Measurements from ENCODE around the gene GSE1.

GSE1 gene

DNA sequence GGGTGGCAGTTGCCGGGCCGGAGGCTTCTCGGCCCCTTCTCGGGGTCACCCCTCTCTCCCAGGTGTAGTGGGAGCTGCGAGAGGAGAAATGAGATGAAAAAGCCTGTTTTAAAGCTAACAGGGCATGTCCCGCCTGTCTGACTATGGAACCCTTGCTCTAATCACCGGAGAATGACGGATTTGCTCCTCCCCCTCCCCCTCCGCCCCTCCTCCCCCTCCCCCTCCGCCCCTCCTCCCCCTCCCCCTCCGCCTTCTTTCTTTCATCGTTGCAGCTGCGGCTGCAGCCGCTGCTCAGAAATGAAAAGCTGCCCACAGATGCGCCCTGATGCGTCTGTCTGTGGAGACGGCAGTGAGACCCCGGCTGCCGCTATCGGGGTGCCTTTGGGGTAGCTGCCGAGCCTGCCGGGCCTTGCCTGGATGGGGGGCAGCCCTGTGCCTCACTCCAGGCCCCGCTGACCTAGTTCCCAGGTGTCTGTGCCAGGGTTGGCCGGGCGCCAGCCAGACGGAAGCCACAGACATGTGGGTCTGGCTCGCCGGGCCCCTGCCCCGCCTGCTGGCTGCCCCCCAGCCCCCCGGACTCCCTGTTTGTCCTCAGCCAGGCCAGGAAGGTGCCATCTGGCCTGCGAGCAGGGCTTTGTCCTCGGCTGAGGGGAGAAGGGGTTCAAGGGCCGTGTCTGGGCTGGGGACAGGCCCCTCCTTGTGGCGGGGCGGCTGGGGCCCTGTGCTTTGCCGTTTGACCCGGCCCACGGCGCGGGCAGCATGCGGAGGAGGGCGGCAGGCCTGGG lies 37.9 kb downstream of the GSE1 start:
- peak in 1 of 5 experiments; percentile 44 for DNase-seq

DNA sequence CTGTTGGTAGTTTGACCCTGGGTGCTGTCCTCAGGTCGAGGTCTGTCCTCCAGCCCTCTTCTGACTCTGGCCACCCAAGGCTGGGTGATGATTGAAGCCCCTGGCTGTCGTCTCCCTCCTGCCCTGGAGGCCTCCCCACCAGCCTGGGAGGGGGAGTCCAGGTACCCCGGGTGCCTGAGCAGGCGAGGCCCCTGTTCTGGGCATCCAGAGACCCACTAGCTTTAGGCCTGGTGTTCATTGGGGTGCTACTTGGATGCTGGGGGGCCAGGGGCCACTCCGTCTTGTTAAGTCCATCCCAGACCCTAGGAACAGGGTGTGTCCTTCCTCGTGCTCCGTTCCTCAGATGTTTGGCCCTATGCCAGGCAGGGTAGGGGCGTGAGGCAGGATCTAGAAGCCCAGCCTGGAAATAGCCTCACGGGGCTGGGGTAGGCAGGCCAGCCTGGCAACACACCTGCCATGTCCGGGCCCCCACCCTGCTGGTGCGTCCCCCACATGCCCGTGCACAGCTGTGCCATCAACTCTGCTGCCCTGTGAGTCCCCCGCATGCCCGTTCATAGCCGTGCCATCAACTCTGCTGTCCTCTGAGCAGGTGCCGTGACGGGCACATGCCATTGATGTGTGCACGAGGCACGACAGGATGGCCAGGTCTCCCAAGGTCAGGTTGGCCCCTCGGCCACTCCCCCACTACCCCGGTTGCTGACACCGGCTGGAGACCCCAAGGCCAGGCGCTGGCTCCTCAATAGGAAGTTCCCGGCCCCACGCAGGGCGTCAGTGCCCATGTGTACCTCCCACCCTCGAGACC lies 38.7 kb downstream of the GSE1 start:
- no peak for DNase-seq

DNA sequence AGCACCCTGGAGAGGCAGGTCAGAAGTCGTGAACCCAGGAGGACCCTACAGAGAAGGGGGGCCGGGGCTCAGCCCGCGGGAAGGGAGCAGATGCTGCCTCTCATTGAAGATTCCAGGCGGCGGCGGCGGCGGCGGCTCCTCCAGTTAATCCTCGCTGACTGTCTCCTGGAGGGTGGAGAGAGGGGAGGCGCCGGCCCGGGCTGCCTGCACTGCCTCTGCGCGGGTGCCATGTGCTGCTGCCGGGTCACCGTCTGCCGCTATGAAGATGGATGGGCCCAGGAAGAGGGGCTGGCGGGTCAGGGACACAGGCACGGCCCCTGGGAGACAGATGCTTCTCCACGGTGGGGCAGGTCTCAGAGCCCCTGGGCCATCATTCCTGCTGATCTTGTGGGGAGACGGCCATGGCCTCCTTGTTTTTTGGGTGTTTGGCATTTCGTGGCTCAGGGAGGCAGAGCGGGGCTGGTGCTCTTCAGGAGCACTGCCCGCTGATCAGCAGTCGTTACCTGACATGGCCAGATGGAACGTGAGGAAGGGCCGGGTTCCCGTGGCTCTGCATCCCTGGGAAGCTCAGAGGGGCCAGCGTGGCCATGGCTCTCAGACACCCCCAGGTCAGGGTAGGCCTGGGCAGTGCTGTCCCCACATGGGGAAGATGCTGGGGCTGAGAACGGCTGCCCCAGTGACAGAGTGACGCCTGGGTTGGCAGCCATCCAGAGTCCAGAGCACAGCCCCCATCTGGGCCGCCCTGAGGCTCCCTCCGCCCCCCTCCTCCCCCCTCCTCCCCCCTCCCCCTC lies 39.5 kb downstream of the GSE1 start:
- peak in 3 of 5 experiments; percentile 10 to 33 (median 19) for DNase-seq

DNA sequence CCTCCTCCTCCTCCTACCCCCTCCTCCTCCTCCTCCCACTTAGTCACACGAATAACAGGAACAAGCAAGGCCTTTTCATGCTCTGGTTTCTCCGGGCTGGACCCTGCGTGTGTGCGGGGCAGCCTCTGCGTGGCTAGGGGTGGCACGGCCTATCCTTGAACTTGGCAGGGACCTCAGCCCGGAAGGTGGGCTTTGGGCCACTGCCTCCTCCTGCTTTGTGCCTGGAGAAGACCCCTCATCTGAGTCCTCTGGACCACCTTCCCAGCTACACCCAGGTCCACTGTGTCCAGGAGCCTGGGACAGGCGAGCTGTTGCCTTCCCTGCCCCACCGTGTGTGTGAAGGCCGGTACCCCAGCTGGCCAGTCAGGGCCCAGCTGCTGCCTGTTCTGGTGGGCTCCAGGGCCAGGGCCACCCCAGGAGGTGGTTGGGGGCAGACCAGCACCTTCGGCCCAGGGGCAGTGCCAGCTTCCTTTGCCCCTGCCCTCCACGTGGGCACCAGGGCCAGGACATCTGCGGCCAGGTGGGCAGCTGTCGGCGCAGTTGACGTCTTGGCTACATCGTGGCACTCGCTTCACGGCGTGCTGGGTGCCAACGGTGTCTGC lies 40.3 kb downstream of the GSE1 start:
- no peak for DNase-seq

GRCh38 chr16:85654251-85655095 lies 41.4 kb downstream of the GSE1 start:
- DNase-seq: no peak

DNA sequence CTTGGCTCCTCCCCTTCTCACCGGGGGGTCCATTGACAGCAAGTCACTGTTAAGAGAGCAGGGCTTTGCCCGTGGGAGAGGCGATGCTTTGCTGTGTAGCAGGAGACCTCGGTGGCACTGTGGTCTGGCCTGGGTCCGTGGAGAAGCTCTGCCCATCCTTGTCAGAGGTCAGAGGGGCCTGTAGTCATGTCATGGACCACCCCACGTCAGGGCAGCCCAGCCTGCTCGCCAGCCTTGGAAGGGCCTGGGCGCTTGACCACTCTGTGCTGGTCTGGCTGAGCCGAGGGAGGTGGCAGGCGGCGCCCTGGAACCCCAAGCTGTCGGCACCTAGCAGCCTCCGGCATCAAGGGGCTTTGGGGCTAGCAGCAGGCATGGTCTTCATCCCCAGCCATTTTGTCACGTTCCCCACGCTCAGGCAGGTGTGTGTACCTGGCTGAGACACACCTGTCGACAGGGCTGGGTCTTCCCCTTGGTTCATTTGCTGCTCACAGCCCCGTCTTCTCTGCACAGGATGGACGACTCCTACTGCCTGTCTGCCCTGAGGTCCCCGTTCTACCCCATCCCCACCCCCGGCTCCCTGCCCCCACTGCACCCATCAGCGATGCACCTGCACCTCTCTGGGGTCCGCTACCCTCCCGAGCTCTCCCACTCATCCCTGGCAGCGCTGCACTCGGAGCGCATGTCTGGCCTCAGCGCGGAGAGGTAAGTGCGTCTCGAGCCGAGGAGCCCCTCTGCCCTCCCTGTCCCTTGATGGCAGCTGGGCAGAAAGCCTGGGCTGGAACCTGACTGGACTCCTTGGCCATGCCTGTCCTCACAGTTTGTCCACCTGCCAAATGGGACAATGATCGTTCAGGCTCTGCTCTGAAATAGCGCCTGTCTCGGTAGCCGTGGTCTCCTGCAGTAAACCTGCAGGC lies 42.4 kb downstream of the GSE1 start:
- no peak for DNase-seq

GRCh38 chr16:85656351-85657266 lies 43.5 kb downstream of the GSE1 start:
- no peak for DNase-seq

GRCh38 chr16:85657267-85657650 lies 44.1 kb downstream of the GSE1 start:
- DNase-seq: no peak

DNA sequence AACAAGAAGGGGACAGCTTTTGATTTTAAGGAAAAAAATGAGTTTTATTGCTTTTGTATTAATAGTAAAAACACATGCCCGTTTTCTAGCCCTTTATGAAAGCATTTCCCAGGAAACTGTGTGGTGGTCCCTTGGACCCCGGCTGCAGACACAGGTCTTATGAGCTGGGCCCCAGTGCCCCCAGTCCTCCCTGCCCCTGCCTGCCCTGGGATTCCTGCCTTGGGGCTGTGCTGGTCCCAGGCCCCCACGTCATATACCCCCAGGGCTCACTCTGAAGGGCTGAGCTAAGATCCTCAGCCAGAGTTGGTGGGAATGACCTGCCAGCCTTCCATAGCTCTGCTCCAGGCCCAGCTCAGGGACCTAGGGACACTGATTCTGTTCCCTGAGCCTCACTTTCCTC lies 44.9 kb downstream of the GSE1 start:
- no peak for DNase-seq

GRCh38 chr16:85658504-85659326 lies 45.6 kb downstream of the GSE1 start:
- no peak for DNase-seq

- DNase-seq: no peak
Observed at GRCh38 chr16:85659336-85659735, 46.2 kb downstream of the GSE1 start.

- DNase-seq: peak in 3 of 5 experiments; percentile 45 to 57 (median 55)
Observed at GRCh38 chr16:85659805-85660511, 46.8 kb downstream of the GSE1 start.

DNA sequence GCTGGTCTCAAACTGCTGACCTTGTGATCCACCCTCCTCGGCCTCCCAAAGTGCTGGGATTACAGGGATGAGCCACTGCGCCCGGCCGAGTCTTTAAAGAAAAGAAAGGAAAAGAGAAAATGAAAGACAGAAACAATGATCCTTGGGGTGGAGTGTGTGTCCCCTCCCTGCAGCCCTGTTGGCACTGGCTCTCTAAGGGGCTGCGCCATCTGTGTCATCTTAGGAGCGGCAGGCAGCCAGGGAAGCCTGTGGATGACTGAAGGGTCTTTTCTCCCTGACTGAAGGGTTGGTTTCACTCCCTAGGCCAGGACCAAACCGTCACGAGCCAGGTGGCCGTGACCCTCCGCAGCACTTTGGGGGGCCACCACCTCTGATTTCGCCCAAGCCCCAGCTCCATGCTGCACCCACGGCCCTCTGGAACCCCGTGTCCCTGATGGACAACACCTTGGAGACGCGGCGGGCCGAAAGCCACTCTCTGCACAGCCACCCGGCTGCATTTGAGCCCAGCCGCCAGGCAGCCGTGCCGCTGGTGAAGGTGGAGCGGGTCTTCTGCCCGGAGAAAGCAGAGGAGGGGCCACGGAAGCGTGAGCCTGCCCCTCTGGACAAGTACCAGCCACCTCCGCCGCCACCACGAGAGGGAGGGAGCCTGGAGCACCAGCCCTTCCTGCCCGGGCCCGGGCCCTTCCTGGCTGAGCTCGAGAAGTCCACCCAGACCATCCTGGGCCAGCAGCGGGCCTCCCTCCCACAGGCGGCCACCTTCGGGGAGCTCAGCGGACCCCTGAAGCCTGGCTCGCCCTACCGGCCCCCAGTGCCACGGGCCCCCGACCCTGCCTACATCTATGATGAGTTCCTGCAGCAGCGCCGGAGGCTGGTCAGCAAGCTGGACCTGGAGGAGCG lies 48.0 kb downstream of the GSE1 start:
- no peak for DNase-seq

GRCh38 chr16:85661740-85662481 lies 48.8 kb downstream of the GSE1 start:
- no peak for DNase-seq

DNA sequence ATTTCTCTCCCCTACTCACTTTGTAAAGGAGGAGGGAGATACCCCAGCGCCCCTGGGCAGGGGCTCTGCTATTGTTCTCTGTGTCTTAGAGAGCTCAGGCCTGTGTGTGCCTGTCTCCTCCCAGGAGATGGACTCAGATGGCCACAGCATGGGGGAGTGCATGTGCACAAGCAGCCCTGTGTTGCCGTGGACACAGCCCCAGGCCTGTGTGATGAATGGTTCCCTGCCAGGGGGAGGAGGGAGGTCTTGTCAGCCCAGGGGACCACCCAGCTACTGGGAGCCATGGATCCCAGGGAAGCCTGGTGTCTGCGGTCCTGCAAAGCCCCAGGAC lies 49.3 kb downstream of the GSE1 start:
- DNase-seq: no peak

Data from T-helper 2 cell (primary cell).